ENCODE measurements around the gene RAB8B. TPM values are rescaled to one million over a fixed set of nuclear protein-coding genes. Genes with fewer than 3 reads are reported as not detected.

The RAB8B gene
- polyA plus RNA-seq, 1 donor from 2014 or later: 87.1 TPM

Other genes starting within 250 kb of the RAB8B start
- 254 and 273 TPM in 2 replicates for gene TPM1, start 146.9 kb upstream of the RAB8B start, polyA plus RNA-seq
- 18.1 and 24.3 TPM in 2 replicates for gene LACTB, start 67.7 kb upstream of the RAB8B start, polyA plus RNA-seq
- gene RPS27L, start 32.1 kb upstream of the RAB8B start, polyA plus RNA-seq: 58.2 and 70.0 TPM in 2 replicates
- gene APH1B, start 88.0 kb downstream of the RAB8B start, polyA plus RNA-seq: 13.2 and 14.6 TPM in 2 replicates
- gene CA12, start 192.2 kb downstream of the RAB8B start, polyA plus RNA-seq: 0.11 and 0.62 TPM in 2 replicates

Data from neural cell (in vitro differentiated cells).